Placental pericyte (primary cell): Measurements from ENCODE around the gene ZNF23. TPM values are rescaled to one million over a fixed set of nuclear protein-coding genes. Genes with fewer than 3 reads are reported as not detected.

ENCODE experiments used
- total RNA-seq: library from RNA; depleted of rRNA; stranded (reverse); fragments of >200 nt; gene quantifications from 2 replicates; pipeline ENCODE4 v1.2.3, GENCODE V29; 2012

The ZNF23 gene
- 8.7 and 9.0 TPM in 2 replicates for total RNA-seq

DNA sequence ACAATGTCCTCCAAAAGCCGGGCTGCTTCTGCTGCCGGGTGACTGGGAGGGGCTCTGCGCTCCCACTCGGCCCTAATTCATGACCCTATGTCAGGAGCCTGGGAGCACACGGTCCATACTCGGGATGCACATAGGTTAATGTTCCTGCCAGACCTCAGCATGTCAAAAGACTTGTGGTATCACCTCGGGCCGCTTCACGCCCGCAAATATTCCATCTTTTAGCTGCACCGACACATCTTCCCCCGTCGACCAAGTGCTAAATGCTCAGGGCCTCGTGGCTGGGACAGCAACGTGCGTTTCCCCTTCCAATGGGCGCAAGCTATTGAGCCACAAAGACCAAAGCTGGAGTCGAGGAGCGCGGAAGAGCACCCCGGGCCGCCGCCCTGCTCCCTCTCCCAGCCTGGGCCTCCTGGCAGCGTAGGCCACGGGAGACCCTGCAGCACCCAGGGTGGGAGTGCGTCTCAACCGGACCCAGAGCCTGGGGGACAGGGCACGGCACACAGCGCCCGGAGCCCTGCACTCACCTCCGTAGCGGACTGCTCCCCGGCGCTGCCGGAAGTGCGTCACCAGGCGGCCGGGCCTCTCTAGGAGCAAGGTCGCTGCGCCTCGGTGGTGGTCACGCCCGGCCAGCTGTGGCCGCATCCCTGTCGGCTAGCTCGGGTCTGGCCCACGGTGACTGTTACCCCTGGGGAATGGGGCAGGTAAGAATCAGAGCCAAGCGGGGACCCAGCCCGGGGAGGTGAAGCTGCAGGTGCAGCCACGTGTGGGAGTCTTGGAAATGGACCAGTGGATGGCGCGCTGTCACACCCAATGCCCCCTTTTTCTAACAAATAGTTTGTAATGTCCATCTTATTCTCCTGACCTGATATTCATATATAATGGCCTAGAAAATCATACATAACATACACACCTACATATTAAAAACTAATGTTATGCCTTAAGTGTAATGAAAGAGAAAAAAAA, at the start of gene ZNF23:
ZNF23 (minus strand) TSS at position 562 of the 963 bp plus-strand sequence. CDS start 5,451 bp downstream, outside the sequence.

DNA sequence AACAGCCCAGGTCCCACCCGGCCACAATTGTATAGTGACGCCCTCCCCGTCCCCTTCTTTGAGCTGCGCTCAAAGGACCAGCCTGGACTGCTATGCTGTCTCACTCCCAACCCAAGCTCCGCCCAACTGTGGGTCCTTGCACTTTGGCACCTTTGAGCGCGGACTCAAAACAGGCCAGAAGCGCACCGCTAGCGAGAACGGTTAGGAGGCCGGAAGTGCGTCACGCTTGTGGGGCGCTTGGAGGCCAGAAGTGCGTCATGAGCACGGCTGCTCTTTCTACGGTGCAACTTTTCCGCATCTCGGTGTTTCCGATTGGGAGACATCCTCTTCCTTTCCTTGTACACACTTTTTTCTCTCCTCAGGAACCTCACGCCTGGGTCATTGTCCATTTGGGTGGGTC, 27.1 kb upstream of the ZNF23 start, which contains the start of gene ZNF19:
ZNF19 (minus strand) TSS at position 203 of the 400 bp plus-strand sequence. CDS start 7,210 bp downstream, outside the sequence.

DNA sequence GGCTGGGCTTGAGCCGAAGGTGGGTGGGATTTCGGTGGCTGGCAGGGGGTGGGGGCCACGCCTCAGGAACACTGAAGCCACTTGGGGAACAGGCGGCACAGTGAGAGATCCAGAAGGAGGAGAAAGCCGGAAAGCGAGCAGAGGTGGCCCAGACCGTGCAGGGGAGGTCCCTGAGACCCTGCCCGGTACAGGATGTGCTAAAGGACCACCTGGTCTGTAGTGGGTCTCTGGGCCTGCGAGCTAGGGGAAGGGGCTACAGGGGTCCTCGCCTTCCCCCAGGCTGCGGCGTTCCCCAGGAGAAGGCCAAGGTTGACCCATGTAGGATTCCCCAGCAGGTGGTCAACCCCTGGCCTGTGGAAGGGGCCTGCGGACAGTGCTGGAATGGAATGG, 20.0 kb downstream of the ZNF23 start, which contains the start of gene TLE7:
TLE7 (minus strand) TSS at position 4 of the 390 bp plus-strand sequence. CDS start 8,730 bp downstream, outside the sequence.

Other genes starting within 250 kb of the ZNF23 start
- 0.14 and 0.22 TPM in 2 replicates for gene HYDIN, start 231.5 kb downstream of the ZNF23 start, total RNA-seq
- 19.0 and 31.9 TPM in 2 replicates for gene CMTR2, start 172.8 kb downstream of the ZNF23 start, total RNA-seq
- 8.7 and 14.4 TPM in 2 replicates for gene CALB2, start 103.5 kb downstream of the ZNF23 start, total RNA-seq
- gene TLE7, start 20.2 kb downstream of the ZNF23 start, total RNA-seq, result not detected in 2 replicates
- 2.4 and 3.3 TPM in 2 replicates for gene ZNF19, start 27.1 kb upstream of the ZNF23 start, total RNA-seq
- not detected in 2 replicates for gene CHST4, start 64.2 kb upstream of the ZNF23 start, total RNA-seq
- not detected in 2 replicates for gene TAT, start 114.8 kb upstream of the ZNF23 start, total RNA-seq
- gene MARVELD3, start 163.9 kb upstream of the ZNF23 start, total RNA-seq, result not detected in 2 replicates